Measurements from ENCODE around the gene ARHGAP40.

Gene ARHGAP40

DNA sequence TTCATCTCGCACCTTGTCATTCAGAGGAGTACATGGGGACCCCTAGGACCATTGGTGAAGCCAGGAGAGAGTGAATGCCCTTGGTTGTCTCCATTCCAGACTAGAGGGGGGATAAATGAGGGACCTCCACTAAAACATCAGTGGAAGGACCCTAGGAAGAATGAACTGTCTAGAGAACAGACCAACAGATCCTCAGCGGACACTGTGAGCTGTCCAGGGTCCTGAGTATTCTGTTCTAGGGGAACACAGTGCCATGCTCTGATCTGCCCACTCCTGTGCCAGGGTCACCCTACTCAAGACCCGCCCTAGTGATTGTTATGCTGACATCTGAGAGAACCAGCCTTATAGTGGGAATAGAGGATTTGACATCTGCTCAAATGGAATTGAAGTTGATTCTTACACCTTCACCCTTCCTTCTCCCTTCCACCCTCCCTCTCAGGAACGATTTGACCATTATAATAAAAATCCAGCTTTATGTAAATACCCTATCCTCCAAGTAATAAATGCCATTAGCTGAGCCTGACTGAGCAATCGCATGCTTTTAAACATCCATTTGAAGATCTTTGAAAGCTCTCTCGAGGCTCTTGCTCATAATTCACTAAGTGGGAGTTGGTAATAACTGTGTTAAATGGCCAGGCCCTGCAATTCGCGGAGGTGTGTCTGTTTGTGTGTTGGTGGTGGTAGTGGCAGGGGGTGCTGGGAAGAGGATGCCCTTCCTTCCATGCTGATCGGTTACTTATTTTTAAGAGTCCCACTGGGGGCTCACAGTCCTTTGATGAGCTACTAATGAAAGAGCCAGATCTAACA is 79.1 kb downstream of the ARHGAP40 start:
- DNase-seq (ENCODE audit: low read depth), result no peak

DNA sequence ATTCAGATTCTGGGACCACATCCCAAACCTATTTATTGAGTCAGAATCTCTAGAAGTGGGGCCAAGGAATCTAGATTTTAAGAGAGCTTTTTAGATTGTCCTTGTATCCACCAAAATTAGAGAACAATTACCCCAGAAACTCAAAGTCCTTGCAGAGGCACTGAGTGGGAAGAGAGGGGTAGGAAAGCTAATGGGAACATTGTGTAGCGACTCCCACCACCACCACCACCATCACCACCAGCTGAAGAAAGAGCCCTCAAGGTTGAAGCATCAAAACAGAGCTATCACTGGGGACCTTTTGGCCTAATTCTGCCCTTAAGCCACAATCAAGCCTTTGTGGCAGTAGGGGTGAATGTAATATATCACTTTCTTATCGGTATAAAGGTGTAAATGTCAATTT is 83.7 kb downstream of the ARHGAP40 start:
- no peak for DNase-seq (ENCODE audit: low read depth)

DNA sequence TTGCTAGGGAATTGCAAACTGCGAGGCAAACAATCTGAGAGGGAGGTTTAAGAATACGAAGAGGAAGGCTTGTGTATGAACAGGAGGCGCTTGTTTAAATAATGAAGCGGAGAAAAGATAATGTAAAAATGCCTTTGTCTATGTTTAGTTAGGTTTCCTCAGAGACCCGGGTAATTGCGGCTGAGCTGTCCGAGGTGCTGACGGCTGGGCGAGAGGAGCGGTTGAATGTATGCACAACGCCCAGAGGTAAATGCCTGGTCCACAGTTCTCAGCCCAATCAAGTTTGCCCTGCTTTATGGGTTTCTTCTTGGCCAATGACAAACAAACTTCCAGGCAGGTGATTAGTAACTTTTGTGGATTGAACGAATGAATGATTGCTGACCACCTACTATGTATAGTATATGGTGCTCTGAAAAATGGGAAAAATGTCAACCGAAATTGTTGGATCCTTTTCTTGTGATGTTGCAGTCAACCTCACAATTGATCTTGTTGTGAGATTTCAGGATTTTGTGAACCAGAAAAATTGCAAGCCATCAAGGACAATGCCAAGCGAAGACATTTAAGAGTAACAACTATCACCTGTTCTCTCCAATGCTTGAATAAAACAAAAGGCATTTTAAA is 84.4 kb downstream of the ARHGAP40 start:
- DNase-seq (ENCODE audit: low read depth), result peak; percentile 14

DNA sequence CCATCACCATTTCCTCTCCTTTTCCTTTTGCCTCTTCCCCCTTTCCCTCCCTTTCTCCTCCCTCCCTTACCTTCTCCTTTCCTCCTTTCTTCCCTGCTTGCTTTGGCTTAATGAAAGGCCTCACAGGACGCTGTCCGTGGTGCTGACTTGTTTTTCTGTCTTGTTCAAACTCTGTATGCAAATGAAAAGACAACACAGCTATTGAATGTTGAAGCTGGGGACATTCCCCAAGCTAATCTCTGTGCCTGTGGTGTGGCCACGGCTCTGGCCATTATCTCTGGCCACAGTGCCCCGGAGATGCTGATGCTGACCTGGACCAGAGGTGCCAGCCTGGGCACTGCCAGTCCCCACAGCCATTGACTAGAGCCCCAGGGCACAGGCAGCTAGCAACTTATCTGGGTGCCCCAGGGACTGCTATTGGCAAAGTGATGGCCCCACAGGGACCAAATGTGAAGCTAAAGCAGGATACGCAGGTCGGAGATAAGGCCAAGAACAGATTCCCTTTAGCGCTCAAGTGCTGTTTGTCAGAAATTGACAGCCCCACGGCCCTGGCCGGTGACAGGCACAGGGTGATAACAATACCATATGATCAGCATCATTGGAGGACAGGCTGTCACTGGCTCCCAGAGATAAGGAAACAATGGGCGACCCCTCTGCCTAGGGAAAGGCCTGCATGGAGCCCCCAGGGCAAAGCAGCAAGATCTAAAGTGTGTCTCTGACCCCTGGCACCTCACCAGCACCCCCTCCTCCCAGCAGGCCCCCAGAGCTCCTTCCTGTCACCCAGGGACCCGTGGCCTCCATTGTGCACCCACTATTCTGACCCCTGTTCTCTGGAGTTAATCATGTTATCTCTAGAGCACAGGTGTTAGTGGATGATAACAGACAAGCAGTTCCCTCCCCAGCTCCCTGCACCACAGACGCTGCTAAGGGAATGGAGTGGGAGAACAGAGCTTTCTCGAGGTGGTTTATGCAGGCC is 91.1 kb downstream of the ARHGAP40 start:
- peak; percentile 27 for DNase-seq (ENCODE audit: low read depth)

DNA sequence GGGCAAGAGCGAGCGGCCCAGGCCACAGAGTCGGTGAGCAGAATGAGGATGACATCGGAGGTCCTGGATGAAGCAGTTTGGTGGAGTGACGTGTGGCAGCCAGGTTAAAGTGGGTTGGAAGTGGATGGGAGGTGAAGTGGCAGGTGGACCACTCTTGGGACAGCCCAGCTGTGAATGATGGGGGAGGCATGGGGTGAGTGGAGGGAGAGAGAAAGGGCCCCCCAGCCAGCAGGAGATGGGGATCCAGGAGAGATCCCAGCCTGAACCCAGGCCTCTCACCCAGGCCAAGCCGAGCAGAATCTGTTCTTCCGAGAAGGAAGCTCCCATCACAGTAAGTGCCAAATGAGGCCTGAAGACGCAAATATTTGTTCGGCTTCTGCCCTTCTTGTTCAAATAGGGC is 95.7 kb downstream of the ARHGAP40 start:
- DNase-seq (ENCODE audit: low read depth), result no peak

DNA sequence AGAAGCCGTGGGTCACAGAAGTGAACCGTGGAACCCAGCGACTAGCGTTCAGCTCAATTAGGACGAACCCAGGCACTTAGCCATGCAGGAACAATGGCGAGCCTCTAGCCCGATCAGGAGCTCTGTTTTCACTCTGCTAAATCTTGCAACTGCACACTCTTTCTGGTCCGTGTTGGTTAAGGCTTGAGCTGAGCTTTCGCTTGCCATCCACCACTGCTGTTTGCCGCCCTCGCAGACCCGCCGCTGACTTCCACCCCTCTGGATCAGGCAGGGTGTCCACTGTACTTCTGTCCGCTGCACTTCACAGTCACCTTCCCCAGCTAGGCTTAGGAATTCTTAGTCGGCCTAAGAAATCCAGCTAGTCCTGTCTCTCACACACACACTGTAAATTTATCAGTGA is 96.9 kb downstream of the ARHGAP40 start:
- no peak for DNase-seq (ENCODE audit: low read depth)

DNA sequence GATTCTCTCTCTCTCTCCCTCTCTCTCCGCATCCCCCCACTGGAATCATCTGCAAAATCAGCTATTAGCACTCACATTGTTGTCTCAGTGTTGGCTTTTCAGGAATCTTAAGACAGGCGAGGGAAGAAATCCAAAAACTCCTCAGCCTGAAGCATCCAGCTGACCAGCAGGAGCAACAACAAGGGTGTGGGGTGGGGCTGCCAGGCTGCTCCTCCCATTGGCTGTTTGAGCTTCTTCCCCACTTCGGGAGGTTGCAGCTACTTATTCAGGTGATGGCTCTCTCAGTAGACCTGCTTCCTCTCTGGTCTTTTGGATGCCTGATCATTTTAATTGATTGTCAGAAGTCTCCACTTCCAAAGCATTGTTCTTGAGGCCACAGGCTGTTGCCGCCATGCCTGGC is 98.5 kb downstream of the ARHGAP40 start:
- no peak for DNase-seq (ENCODE audit: low read depth)
